Ramos (cell line): ENCODE results near the gene ZNF232.
"Not testable (repeated sequence)": the region's sequence is repeated elsewhere in the genome, so short reads cannot be mapped to it uniquely, and the experiment has no call there.

ENCODE experiments used
- in situ Hi-C: fragments of 300-500 bp; cut with MboI; formaldehyde crosslinking; loops from one replicate; pipeline ENCODE4 v1.14.3; 2022; ENCODE audit warnings: low sequenced_read_pairs; ENCODE audit not compliant: unreplicated experiment

Gene ZNF232

DNA sequence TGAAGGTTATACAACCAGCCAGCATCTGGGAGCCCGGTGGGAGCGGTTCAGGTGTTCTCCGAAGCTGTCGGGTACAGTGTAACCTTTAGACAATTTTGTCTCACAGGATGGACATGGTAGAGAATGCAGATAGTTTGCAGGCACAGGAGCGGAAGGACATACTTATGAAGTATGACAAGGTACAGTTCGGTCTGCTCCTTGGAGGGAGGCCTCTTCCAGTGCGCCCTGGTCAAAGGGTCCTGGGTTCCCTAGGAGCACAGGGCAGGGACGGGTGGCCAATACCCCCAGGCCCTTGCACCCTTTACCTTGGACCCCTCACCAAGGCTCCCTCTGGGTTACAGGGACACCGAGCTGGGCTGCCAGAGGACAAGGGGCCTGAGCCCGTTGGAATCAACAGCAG, 18.6 kb upstream of the ZNF232 start:
- in situ Hi-C loops, result not testable (repeated sequence)

GRCh38 chr17:5129770-5130169, 18.1 kb upstream of the ZNF232 start:
- in situ Hi-C loops, result not testable (repeated sequence)

DNA sequence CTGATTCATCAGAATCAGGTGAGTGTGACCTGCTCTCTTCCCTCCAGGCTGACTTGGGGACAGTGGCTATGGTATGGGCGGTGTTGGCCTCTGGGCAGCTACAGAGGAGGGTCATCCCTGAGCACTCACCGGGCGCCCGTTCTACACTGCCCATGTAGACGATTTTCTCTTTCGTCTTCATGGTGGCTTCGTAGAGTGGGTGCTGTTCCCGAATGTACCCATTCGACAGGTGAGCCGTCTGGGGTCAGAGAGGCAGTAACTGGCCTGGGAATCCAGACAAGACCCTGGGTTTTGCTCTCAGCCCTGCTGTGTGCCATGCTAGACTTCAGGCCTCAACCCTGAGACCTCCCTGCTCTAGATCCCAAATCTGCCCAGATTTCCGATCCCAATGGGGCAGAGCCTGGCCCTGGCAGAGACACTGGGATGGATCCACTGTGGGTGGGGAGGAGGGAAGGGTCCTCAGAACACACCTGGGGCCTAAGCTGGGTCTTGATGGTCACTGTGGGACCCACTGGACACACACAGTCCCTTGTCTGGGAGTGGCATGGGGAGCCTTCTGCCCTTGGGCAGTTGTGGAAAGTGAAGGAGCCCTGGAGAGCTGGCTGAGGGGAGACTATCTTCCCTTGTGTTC, 17.3 kb upstream of the ZNF232 start:
- in situ Hi-C loops, result no loop called here

- in situ Hi-C loops, result not testable (repeated sequence)
Observed at GRCh38 chr17:5128387-5128786, 16.7 kb upstream of the ZNF232 start.

DNA sequence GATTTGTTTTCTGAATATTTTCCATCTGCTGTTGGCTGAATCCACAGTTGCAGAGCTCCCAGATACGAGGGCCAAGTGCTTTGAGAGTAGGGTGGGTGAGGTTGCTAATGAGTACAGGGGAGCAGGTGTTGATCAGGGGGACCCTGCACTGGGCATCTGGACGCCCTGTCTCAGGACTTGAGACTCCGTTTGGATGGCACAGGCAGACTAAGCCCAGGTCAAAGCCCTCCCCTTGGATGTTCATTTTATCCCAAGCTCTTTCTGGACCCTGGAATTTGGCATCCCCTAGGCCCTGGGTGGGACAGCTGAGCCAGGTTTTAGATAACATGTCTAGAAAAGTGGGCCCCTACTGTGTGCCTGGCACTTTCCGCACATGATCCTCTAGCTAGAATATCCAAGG, 16.2 kb upstream of the ZNF232 start:
- in situ Hi-C loops, result no loop called here

GRCh38 chr17:5126719-5127488, 15.2 kb upstream of the ZNF232 start:
- in situ Hi-C loops, result no loop called here

- in situ Hi-C loops, result not testable (repeated sequence)
Observed at GRCh38 chr17:5124896-5125295, 13.2 kb upstream of the ZNF232 start.

GRCh38 chr17:5124125-5124760, 12.6 kb upstream of the ZNF232 start:
- in situ Hi-C loops, result not testable (repeated sequence)

DNA sequence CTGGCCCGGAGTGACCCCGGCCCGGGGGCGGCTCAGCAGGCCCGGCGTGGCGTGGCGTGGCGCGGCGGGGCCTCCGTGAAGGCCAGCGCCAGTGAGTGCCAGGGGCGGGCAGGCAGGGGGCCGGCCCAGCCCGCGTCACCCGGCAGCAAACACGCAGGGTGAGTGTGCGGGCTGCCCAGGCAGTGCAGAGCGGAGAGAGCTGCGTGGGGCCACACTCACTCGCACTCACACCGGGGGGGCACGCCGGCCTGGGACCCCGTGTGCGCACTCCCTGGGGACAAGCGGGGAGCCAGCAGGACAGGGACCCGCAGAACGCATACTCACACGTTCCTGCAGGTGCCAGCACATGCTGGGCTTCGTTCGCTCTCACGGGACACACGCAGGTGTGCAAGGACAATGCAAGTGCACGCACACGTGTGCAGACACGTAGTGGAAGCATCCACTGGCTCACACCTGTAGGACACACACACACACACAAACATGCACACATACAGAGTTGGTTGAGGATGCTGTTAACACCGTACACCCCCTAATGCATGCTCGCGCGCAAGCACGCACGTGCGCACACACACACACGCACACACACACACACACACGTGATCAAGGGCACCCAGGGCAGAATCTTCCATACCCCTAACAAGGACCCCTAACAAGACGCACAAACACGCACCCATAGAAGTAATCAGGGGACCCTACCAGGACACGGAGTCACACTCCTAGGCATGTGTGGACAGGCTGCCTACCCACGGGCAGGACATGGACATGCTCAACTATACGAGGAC, 11.9 kb upstream of the ZNF232 start:
- in situ Hi-C loops, result no loop called here

DNA sequence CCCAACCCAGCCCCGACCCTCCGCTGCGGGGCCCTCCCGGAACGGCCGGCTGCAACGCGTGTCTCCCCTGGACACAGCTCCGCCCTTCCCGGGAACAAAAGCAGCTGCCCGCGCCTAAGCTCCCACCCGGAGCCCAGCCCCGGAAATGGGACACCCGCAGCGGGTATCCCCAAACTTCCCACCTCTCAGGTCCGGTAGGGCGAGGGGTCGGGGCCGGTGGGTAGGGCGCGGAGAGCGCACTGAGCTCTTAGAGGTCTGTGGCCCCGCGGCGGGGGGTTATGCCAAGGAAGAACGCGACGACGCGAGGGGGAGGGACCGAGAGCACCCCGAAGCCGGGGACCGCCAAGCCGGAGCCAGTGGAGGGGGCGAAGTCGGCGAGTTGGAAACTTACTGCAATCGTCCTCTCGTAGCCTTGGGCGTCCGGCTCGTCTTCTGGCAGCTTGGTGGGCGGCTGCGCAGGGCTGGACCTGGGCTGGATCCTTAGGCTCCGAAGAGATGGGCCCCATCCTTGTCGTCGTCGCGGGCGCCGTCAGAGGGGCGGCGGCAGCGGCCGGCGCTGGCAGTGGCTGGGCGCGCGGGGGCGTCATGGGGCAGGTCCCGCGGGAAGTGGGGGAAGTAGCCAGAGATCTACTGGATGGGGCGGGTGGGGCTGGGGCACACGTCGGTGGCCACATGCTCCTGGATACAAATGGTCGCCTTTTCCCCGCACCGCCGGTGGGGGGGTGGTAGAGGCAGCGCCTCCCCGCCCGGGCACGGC, 11.1 kb upstream of the ZNF232 start:
- in situ Hi-C loops, result no loop called here

GRCh38 chr17:5122056-5122455, 10.4 kb upstream of the ZNF232 start:
- in situ Hi-C loops, result not testable (repeated sequence)

DNA sequence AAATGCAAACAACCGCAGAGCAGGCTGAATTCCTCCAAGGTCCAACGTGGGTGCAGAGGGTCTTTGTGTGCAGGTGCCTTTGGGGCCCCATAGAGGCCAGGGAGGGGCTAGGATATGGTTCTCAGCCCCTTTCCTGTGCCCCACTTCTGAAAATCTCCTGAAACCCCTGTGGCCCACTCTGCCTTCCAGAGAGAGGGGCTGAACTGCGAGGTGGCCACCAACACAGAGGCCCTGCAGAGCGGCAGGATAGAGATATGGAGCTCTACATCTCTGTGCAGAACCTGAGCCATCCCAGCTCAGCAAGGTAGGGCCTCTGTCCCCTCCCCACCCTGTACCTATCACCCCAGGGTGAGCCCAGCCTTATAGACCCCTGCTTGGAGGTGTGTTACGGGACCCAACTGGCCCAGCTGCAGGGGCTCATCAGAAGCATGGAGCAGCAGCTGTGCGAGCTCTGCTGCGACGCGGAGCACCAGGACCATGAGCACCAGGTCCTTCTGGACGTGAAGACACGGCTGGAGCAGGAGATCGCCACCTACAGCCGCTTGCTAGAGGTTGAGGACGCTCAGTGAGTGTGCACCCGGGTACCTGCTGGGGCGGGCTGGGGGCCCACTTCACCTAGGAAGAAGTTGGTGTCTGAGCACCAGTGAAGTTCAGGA, 9.6 kb upstream of the ZNF232 start:
- in situ Hi-C loops, result no loop called here

DNA sequence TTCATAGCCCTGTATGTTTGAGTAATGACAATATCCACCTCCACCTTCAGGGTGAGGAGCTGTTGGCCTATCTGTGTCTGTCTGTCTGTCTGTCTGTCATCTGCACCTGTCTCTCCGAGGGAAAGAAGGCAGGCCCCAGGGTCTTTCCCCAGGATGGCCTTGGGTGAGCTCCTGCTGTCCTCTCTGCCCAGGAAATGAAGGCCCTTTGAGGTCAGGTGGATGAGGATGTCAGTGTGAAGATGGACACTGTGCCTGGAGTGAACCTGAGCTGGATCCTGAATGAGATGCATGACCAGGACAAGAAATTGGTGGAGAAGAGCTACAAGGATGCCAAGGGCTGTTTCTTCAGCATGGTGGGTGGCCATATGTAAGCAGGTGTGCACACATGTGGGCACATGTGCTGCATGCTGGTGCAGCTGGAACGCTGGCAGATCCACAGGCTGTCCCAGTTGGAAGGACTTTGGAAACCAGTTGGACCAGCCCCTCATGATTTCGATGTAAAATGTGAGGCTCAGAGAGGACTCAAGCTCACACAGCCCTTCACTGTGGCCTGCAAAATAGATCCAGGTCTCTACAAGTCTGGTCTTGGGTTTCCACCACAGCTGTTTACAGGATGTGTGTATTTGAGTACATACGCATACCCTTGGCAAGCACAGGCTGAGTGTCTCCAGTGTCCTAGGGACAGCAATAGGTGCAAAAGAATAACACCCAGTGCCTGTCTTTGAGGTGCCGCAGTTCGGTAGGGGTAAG, 8.9 kb upstream of the ZNF232 start:
- in situ Hi-C loops, result not testable (repeated sequence)

DNA sequence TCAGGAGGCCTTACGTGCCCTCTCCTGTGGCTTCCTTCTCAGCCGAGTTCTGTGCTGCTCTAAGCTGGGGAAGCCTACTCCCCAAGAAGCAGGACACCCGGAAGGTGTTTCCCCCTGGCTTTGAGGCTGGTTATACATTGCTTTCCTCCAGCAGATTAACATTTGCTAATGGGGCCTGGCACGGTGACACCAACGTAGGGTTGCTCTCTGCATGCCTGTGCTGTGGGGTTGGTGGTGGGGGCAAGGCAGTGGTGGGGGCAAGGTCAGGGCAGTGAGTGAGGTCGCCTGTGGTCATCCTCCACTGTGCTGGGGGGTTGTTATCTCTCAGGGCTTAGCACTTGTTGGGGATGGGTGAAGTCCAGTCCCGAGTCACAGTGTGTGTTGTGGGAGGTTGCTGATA, 8.4 kb upstream of the ZNF232 start:
- in situ Hi-C loops, result no loop called here

DNA sequence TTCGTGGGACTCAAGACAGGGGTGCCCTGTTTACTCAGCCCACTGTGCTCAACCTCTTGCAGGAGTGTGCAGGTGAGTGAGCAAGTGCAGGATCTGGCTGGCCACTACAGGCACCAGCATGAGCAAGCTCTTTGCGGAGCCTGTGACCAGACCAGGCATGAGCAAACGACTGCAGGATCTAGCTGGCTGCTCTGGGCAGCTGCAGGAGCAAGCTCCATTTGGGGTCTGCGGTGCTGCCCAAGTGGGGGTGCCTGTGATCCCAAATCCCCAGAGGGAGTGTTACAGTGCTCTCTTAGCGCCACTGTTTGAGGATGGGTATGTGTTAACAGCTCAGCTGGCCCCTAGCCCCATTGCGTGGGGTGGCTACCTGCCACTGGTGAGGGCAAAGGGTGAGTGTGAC, 6.5 kb upstream of the ZNF232 start:
- in situ Hi-C loops, result no loop called here

DNA sequence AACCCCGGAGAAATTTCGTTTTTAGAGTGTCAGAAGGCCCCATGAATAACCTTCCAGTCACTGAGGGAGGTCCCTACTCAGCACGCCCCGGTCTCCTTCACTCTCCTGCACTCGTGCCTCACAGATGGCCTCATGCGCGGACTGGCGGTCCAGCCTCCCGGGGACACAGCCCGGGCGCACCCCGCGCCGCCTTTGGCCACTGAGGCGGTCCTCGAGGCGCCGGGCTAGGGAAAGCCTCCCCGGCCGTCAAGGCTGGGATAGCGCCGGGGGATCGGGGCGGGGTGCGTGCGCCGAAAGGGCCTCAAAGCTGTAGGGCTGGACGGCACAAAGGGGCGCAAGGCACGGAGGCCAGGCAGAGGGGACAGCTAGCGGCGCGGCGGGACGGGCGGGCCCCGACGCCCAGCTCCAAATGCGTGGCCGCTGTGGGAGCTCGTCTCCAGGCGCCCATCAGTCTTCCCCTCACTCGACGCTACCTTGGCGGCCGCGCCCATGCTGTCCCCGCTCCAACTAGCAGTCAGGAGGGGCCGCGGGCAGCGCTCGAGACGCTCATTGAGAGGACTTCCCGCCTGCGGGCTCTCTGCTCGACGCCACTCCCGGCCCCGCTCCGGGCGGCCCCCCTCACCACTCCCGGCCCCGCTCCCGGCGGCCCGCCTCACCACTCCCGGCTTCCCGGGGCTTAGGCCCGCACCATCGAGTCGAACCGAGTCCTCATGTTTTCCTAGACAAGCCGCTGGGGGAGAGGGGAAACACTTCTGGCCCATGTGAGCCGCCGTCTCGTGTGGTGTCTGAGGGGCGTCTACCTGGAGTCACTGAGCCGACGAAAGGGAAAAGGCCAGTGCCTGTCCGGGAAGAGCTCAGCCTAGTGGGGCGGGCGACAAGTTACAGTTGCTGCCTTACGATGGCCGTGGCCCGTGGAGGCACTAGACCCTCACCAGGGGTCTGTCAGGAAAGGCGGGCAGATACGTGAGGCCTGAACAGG, 4.3 kb upstream of the ZNF232 start, which contains the start of gene USP6:
USP6 (plus strand) TSS at position 360 of the 979 bp plus-strand sequence. CDS start 14,336 bp downstream, outside the sequence.
- in situ Hi-C loops, result no loop called here

- in situ Hi-C loops, result no loop called here
Observed at GRCh38 chr17:5110816-5111215, 862 bp downstream of the ZNF232 start.

GRCh38 chr17:5100832-5101231, 10.8 kb downstream of the ZNF232 start:
- in situ Hi-C loops, result no loop called here
